Smooth muscle cell (in vitro differentiated cells): ENCODE data around the gene ESYT1. TPM values are rescaled to one million over a fixed set of nuclear protein-coding genes. Genes with fewer than 3 reads are reported as not detected.

Experiments used
- DNase-seq: peaks from one replicate; lab custom pipeline; 2025; ENCODE audit not compliant: unreplicated experiment; lab: John Stamatoyannopoulos, UW
- H2AFZ ChIP-seq: fragments of 200-600 bp; sonication (generic); 2 replicates; pipeline ENCODE4 v1.6.0; 2016; ENCODE audit warnings: antibody characterized with exemption, low read depth, mild to moderate bottlenecking
- H3F3A ChIP-seq: fragments of 200-600 bp; sonication (generic); 2 replicates; pipeline ENCODE4 v1.6.0; 2017; ENCODE audit warnings: antibody characterized with exemption, low read depth
- H3K27ac ChIP-seq: fragments of 200-600 bp; sonication (generic); 2 replicates; pipeline ENCODE4 v1.5.1; 2016; ENCODE audit warnings: low read depth, mild to moderate bottlenecking
- H3K27me3 ChIP-seq: fragments of 200-600 bp; sonication (generic); 2 replicates; pipeline ENCODE4 v1.6.1; 2016; ENCODE audit warnings: low read depth, mild to moderate bottlenecking
- H3K36me3 ChIP-seq: fragments of 200-600 bp; sonication (generic); 2 replicates; pipeline ENCODE4 v1.5.1; 2016; ENCODE audit warnings: low read depth
- H3K4me1 ChIP-seq: fragments of 200-600 bp; sonication (generic); 2 replicates; pipeline ENCODE4 v1.5.1; 2016; ENCODE audit warnings: low read depth
- H3K4me2 ChIP-seq: fragments of 200-600 bp; sonication (generic); 2 replicates; pipeline ENCODE4 v1.6.0; 2016; ENCODE audit warnings: mild to moderate bottlenecking
- H3K4me3 ChIP-seq: fragments of 200-600 bp; sonication (generic); 2 replicates; pipeline ENCODE4 v1.5.1; 2016; ENCODE audit warnings: mild to moderate bottlenecking
- H3K79me2 ChIP-seq: fragments of 200-600 bp; sonication (generic); 2 replicates; pipeline ENCODE4 v1.6.0; 2016; ENCODE audit warnings: low read depth, mild to moderate bottlenecking
- H3K9ac ChIP-seq: fragments of 200-600 bp; sonication (generic); 2 replicates; pipeline ENCODE4 v1.6.0; 2016; ENCODE audit warnings: low read depth
- H3K9me3 ChIP-seq: fragments of 200-600 bp; sonication (generic); replicated peaks from 2 replicates; pipeline ENCODE4 v1.5.1; 2016; ENCODE audit warnings: low read depth
- H4K20me1 ChIP-seq: fragments of 200-600 bp; sonication (generic); 2 replicates; pipeline ENCODE4 v1.6.0; 2016; ENCODE audit warnings: low read depth
- WGBS: methylation state at CpG from one replicate; pipeline ENCODE4 v1.1.7; 2016; ENCODE audit warnings: low lambda C conversion rate; 5-methylcytosine and 5-hydroxymethylcytosine counted together
- polyA plus RNA-seq: library from polyadenylated mRNA; unstranded; fragments of >200 nt; fragmentation: Nextera tagmentation; extraction: Ambion mirVana; gene quantifications from 2 replicates; pipeline ENCODE4 v1.2.1, GENCODE V29; 2016
- total RNA-seq: library from RNA; depleted of rRNA; stranded (reverse); fragments of >200 nt; gene quantifications from 2 replicates; pipeline ENCODE4 v1.2.3, GENCODE V29; 2014
- TF ChIP-seq, protein P1 (sequence below): fragments of 200-600 bp; sonication (generic); IDR thresholded peaks from 2 replicates; pipeline ENCODE4 v1.5.1; 2017; ENCODE audit warnings: borderline replicate concordance, mild to moderate bottlenecking, antibody characterized with exemption; ENCODE audit not compliant: insufficient read depth, poor library complexity, severe bottlenecking

The ESYT1 gene
- total and polyA plus RNA-seq, 2 experiments from 2014 or later = 69.5 to 76.0 TPM

DNA sequence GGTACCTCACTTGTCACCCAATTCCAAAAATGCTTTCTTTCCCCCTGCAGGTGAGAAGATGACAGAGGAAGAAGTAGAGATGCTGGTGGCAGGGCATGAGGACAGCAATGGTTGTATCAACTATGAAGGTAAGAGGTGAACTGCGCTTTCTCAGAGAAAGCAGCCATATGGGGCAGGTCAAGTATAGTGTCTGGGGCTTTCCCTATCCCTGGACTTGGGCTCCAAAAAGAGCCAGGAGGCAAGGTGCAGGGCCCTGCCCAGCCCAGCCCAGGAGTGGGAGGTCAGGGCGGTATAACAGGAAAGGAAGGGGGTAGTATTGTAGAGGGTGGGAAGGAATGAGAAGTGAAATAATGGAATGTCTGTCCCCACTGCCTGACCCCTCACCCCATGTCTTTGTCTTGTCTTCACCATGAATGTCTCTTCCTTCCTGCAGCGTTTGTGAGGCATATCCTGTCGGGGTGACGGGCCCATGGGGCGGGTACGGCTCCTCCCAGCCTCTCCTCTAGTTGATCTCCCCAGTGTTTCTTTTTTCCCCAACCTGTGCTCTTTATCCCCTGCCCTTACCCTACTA is 32.2 kb downstream of the ESYT1 start:
- TF ChIP-seq, protein P1, sequence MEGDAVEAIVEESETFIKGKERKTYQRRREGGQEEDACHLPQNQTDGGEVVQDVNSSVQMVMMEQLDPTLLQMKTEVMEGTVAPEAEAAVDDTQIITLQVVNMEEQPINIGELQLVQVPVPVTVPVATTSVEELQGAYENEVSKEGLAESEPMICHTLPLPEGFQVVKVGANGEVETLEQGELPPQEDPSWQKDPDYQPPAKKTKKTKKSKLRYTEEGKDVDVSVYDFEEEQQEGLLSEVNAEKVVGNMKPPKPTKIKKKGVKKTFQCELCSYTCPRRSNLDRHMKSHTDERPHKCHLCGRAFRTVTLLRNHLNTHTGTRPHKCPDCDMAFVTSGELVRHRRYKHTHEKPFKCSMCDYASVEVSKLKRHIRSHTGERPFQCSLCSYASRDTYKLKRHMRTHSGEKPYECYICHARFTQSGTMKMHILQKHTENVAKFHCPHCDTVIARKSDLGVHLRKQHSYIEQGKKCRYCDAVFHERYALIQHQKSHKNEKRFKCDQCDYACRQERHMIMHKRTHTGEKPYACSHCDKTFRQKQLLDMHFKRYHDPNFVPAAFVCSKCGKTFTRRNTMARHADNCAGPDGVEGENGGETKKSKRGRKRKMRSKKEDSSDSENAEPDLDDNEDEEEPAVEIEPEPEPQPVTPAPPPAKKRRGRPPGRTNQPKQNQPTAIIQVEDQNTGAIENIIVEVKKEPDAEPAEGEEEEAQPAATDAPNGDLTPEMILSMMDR = no peak
- Histone ChIP-seq H4K20me1 (peaks cover 56% of the 10 kb centered on the region), H3K27me3 (no peaks in the 10 kb centered on the region), H3K9me3 (no peaks in the 10 kb centered on the region), H3K36me3 (no peaks in the 10 kb centered on the region), H2AFZ (no peak overlapping the region), H3K27ac (peak overlapping the region; percentile 82), H3K4me1 (peaks cover 42% of the 10 kb centered on the region), H3F3A (peaks cover 51% of the 10 kb centered on the region), H3K9ac (peak overlapping the region; percentile 95), H3K4me2 (peak overlapping the region; percentile 100), H3K4me3 (peak overlapping the region; percentile 90), H3K79me2 (peaks cover 30% of the 10 kb centered on the region)
- DNase-seq = no peak
- WGBS = 64% methylated on average over 7 of the region's 7 CpGs

DNA sequence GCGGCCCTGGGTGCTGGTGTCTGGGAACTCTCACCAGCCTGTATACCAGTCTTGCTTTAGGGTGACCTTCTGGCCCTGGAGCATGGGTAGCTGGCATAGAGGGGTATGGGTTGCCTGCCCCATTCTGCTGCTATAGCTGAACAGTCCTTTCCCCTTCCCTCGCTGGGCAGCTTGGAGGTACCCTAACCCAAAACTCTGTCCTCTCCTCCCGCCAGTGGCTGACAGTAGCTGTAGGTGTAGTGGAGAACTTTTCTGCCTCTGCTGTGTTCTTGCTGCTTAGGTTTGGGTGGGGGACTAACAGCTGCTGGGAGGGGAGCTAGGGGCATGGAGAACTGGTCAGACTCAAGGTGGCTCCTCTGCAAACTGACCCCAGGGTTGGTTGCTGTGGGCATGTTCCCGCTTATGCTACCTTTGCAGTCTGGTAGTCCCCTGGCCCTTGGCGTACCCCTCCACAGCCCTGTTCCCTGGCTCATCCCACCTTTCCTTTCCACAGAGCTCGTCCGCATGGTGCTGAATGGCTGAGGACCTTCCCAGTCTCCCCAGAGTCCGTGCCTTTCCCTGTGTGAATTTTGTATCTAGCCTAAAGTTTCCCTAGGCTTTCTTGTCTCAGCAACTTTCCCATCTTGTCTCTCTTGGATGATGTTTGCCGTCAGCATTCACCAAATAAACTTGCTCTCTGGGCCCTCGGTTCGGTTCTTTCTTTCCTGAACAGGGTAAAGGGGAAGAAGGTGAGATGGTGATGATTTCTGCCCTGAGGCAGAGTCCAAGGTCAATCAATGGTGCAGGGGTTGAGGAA is 33.0 kb downstream of the ESYT1 start:
- Histone ChIP-seq H3K27ac (peak overlapping the region; percentile 82), H3K9ac (peak overlapping the region; percentile 95), H4K20me1 (peaks cover 56% of the 10 kb centered on the region)

DNA sequence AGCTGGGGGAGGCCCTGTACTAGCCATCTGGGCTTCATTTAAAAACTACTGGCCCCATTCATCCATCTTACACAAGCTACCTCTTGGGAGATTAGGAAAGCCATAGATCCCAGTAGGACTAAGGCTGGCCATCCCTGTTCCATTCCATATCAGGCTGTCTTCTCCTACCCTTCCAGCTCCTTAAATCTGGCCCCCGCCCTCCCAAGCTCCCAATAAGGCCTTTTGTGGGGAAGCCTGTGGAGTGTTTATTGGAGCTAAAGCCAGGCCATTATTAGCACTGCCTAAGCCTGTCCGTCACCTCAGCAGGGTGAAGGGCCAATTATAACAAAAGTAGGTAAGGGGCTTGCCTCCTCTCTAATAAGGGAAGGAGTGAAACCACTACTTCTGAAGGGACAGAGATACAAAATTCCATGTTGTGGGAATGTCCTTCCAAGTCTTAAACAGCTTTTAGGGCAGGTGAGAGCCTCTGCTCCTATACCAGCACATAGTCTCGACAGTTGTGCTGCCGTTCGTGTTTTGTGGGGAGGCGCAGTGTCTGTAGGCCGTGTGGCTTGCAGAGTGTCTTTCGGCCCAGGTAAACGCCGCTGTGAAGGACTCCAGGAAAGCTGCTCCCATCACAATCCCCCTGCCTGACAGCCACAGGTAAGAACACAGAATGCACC is 33.8 kb downstream of the ESYT1 start:
- H3K79me2 ChIP-seq = peaks cover 30% of the 10 kb centered on the region
- H3K27ac ChIP-seq = peak overlapping the region; percentile 82
- peaks cover 56% of the 10 kb centered on the region for H4K20me1 ChIP-seq
- TF ChIP-seq, protein P1 = no peak
- whole genome bisulfite sequencing = 92% methylated on average over 10 of the region's 10 CpGs
- no peak overlapping the region for H3K4me3 ChIP-seq
- no peak overlapping the region for H2AFZ ChIP-seq
- H3K36me3 ChIP-seq = no peaks in the 10 kb centered on the region
- peak overlapping the region; percentile 100 for H3K4me2 ChIP-seq
- H3K9ac ChIP-seq = no peak overlapping the region
- peaks cover 59% of the 10 kb centered on the region for H3F3A ChIP-seq
- DNase-seq = no peak
- no peaks in the 10 kb centered on the region for H3K9me3 ChIP-seq
- H3K27me3 ChIP-seq = no peaks in the 10 kb centered on the region
- H3K4me1 ChIP-seq = peaks cover 40% of the 10 kb centered on the region

More for the DNA sequence above, 33.0 kb downstream of the ESYT1 start:
- Histone ChIP-seq H2AFZ (no peak overlapping the region), H3K4me1 (peaks cover 42% of the 10 kb centered on the region), H3K36me3 (no peaks in the 10 kb centered on the region), H3K79me2 (peaks cover 30% of the 10 kb centered on the region), H3K27me3 (no peaks in the 10 kb centered on the region), H3K4me2 (peak overlapping the region; percentile 100), H3K4me3 (peak overlapping the region; percentile 90), H3F3A (peaks cover 58% of the 10 kb centered on the region), H3K9me3 (no peaks in the 10 kb centered on the region)
- TF ChIP-seq, protein P1 = no peak
- WGBS = 84% methylated on average over 11 of the region's 11 CpGs
- no peak for DNase-seq
